ENCODE results near the gene LOXL1.

- TF ChIP-seq CTCF (conservative IDR thresholded peaks at IDR 0.05; ENCODE audit: low read depth, low read length) (no peak), EZH2 (IDR thresholded peaks at IDR 0.05; ENCODE audit: low read length, unreplicated experiment) (no peak), EZH2phosphoT487 (IDR thresholded peaks at IDR 0.05; ENCODE audit: borderline replicate concordance, low read length) (no peak)
These were observed 26.1 kb upstream of the LOXL1 start for GRCh38 chr15:73900095-73900712.

All from PC-3 (cell line).